Stimulated activated naive CD8-positive, alpha-beta T cell treated with anti-CD3 and anti-CD28 coated beads, Interleukin-15, Interleukin-2, amounts not matched to agents 100 U/mL and 50 U/mL, for 24 hours (primary cell): ENCODE results near the gene CAPZA1.
"Not testable (repeated sequence)": the region's sequence is repeated elsewhere in the genome, so short reads cannot be mapped to it uniquely, and the experiment has no call there.

Experiments
- ATAC-seq: fragments of 150-1000 bp; cut with Tn5 transposase; one replicate; pipeline ENCODE4 v1.10.0; 2021
- DNase-seq: peaks from one replicate; pipeline ENCODE4 v3.0.0; 2021

Gene CAPZA1

GRCh38 chr1:112619518-112620376 lies at the start of gene CAPZA1:
CAPZA1 (plus strand) TSS chr1:112619832; CDS start chr1:112619845, 13 bp downstream.
- ATAC-seq (peak; percentile 89), DNase-seq (peak; percentile 92)

GRCh38 chr1:112575154-112575804 lies 44.4 kb upstream of the CAPZA1 start:
- ATAC-seq (no peak), DNase-seq (no peak)

- DNase-seq (no peak), ATAC-seq (no peak)
Measured at GRCh38 chr1:112576240-112576639, 43.4 kb upstream of the CAPZA1 start.

GRCh38 chr1:112579801-112580510 lies 39.7 kb upstream of the CAPZA1 start:
- ATAC-seq = no peak
- DNase-seq = no peak

- ATAC-seq (no peak), DNase-seq (no peak)
Measured at GRCh38 chr1:112581586-112582192, 37.9 kb upstream of the CAPZA1 start.

GRCh38 chr1:112583366-112583765 lies 36.3 kb upstream of the CAPZA1 start:
- DNase-seq = no peak
- no peak for ATAC-seq

- ATAC-seq (no peak), DNase-seq (no peak)
Measured at GRCh38 chr1:112589766-112590165, 29.9 kb upstream of the CAPZA1 start.

- ATAC-seq = no peak
- no peak for DNase-seq
Measured at GRCh38 chr1:112594208-112594876, 25.3 kb upstream of the CAPZA1 start.

- DNase-seq = no peak
- ATAC-seq = no peak
Measured at GRCh38 chr1:112599477-112599876, 20.2 kb upstream of the CAPZA1 start.

- DNase-seq (no peak), ATAC-seq (no peak)
Measured at GRCh38 chr1:112603012-112603411, 16.6 kb upstream of the CAPZA1 start.

GRCh38 chr1:112603541-112603940 lies 16.1 kb upstream of the CAPZA1 start:
- ATAC-seq (no peak), DNase-seq (no peak)

- DNase-seq (no peak), ATAC-seq (no peak)
Measured at GRCh38 chr1:112605633-112606327, 13.9 kb upstream of the CAPZA1 start.

- ATAC-seq (no peak), DNase-seq (no peak)
Measured at GRCh38 chr1:112614460-112615065, 5.1 kb upstream of the CAPZA1 start.

- DNase-seq (no peak), ATAC-seq (peak; percentile 30)
Measured at GRCh38 chr1:112618114-112618720, 1.4 kb upstream of the CAPZA1 start.

- ATAC-seq (peak; percentile 19), DNase-seq (peak; percentile 69)
Measured at GRCh38 chr1:112618721-112619517, 713 bp upstream of the CAPZA1 start, which contains the start of gene ST7L. ST7L (minus strand) TSS chr1:112619141; CDS start chr1:112619113, 28 bp downstream.

- DNase-seq (no peak), ATAC-seq (no peak)
Measured at GRCh38 chr1:112620377-112620695, 704 bp downstream of the CAPZA1 start.

GRCh38 chr1:112624493-112624892 lies 4.9 kb downstream of the CAPZA1 start:
- ATAC-seq, DNase-seq: not testable (repeated sequence)

GRCh38 chr1:112625696-112626095 lies 6.1 kb downstream of the CAPZA1 start:
- ATAC-seq (no peak), DNase-seq (no peak)

- no peak for ATAC-seq
- no peak for DNase-seq
Measured at GRCh38 chr1:112626193-112626592, 6.6 kb downstream of the CAPZA1 start.

GRCh38 chr1:112626887-112627286 lies 7.3 kb downstream of the CAPZA1 start:
- DNase-seq (no peak), ATAC-seq (no peak)
